HG03439 (cell line): ENCODE measurements around the gene ACER3.
"Not testable (repeated sequence)": the region's sequence is repeated elsewhere in the genome, so short reads cannot be mapped to it uniquely, and the experiment has no call there.

Experiments
- ATAC-seq: cut with Tn5 transposase; IDR thresholded peaks from one replicate; pipeline ENCODE4 v1.9.1; 2021; ENCODE audit warnings: mild to moderate bottlenecking, moderate library complexity; ENCODE audit not compliant: unreplicated experiment

ACER3 gene

GRCh38 chr11:76835928-76836612 lies 24.6 kb upstream of the ACER3 start:
- ATAC-seq = no peak

DNA sequence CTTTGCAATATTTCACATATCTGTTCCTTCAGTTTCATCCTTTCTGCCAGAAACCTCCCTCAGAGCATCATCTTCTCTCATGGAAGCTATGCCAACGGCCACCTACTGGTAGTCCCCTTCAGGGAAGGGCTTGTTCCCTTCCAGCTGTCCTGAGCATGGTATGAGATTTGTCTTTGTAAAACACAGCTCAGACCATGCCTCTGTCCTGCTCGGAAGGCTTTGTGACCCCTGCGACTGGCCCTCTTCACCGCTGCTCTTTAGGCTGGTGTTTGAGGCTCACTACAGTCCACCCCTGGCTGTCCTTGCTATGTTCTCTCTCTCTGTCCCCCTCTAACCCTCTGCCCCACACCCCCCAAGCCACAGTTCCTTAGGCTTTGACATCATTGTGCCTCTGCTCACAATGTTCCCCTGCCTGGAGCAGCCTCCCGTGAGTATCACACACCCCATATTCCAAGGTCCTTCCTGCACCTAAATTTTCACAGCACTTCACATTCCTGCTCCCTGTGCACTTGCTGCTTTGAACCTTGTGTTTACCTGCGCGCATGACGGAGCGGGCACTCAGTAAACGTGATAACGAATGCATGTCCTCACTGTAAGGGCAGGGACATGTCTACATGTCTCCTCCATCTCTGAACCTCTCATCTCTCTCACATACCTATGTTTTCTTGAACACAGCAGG lies 24.0 kb upstream of the ACER3 start:
- no peak for ATAC-seq

- no peak for ATAC-seq
These were observed 22.7 kb upstream of the ACER3 start for GRCh38 chr11:76837696-76838677.

- ATAC-seq = no peak
These were observed 22.0 kb upstream of the ACER3 start for GRCh38 chr11:76838678-76839068.

- no peak for ATAC-seq
These were observed 21.4 kb upstream of the ACER3 start for GRCh38 chr11:76839311-76839710.

DNA sequence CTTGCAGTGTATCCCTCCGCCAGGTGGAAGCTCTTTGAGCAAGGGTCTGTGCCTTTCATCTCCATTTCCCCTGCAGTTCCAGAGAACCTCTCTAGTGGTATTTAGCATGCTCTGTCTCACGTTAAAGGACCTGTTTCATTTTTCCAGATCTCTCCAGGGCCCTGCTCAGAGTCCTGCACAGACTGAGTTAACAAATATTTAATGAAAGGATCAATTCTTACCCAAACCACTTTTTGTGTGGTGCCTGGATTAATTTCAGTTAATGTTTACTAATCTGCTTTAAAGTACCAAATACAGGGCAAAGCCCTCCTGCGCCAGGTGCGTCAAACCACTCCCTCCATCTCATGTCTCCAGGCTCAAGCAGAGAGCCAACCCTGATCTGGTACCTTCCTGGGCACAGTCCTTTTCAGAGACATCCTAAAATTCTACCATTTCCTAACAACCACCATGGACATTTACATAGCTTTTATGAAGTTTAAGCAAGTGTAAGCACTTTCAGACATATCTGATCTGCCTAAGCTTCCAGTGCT lies 18.7 kb upstream of the ACER3 start:
- no peak for ATAC-seq

DNA sequence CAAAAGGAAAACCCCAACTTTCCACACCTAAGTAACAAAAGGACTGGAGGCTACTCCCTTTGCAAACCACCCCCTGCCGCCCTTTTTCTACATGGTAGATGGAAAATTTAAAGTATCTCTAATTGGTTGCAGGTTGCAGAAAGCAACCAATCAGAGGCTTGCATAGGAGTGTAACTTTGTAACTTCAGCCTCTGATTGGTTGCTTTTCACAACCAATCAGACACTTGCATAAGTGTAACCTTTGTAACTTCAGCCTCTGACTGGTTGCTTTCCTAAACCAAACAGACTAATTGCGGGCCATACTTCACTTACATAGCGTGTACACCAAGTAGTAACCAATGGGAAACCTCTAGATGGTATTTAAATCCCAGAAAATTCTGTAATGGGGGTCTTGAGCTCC lies 16.8 kb upstream of the ACER3 start:
- ATAC-seq = no peak

DNA sequence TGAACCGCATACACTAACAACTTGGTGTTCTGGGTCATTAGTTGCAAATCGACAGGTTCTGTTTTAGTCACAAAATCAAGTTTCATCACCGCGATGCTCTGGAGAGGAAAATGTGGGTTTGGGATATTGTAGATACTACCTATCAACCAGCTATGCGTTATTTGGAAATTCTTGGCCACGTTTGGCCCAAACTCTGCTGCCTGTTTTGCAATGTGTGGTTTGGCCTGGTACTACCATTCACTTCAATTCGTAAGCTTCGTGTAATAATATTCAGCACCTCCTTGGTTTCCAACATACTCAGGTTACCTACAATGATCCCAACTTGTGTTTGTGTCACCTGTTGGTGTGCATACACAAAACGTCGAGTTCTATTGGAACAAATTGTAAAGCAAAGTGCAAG lies 16.2 kb upstream of the ACER3 start:
- ATAC-seq = no peak

GRCh38 chr11:76845069-76845468 lies 15.6 kb upstream of the ACER3 start:
- no peak for ATAC-seq

DNA sequence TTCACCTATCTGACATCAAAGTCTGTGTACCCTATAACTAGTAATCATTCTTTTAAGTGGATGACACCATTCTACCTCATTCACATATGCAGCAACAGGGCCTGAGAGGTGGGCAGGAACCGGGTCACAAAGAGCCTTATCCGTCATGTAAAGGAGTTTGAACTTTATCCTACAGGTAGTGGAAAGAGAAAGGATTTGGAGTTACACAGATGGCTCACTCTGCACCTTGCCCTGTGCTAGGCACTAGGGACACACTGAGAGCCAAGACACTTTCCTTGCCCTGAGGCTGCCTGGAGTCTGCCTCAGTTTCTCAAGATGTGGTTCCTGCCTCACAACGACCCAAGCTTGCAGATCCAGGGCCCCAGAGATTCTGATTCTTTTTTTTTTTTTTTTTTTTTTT lies 14.3 kb upstream of the ACER3 start:
- ATAC-seq = no peak

DNA sequence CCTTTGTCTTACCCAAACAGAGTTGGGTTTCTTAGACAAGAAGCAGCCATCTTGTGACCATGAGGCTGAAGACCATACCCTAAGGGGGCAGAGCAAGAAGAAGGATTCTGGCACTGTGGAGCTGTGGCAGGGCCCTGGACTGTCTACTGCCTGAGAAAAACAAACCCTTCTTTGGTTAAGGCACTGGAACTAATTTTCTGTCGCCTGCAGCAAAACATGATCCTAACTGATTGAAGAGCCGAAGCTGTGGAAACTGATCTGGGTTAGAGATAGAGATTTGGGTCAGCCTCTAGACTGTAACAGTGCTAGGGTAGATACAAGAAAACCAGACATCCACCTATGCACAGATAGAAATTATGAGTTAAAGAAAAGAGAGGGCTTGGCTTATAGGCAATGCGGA lies 11.3 kb upstream of the ACER3 start:
- no peak for ATAC-seq

DNA sequence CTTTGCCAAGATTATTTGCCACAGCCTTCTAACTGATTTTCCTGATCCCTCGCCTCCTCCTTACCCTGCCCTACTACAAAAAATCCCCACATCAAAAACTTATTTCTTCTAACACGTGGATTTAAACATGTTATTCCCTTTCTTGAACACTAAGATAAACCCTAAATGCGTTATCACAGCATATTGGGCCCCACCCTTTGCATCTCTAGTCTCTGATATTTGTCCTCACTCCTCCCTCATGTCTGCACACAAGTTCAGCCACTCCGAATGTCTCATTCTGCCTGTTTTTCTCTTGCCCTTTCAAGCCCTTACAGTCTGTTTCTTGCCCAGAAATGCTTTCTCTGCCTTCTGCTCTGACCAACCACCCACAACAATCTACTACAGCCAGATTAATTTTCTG lies 10.6 kb upstream of the ACER3 start:
- ATAC-seq = no peak

DNA sequence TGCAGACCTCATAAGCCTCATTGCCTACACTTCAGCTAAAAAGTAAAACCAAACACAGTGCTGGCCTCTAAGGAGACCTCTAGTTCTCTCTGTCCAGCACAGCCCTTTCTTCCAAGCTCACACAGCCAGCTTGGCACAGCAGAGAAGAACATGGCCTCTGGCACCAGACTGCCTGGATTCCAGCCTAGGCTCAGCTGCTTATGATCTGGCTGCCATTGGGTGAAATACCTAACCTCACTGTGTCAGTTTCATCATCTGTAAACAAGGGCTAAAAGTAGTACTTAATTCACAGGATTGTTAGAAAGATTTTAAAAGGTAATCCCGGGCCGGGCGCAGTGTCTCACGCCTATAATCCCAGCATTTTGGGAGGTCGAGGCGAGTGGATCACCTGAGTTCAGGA lies 9.9 kb upstream of the ACER3 start:
- no peak for ATAC-seq

DNA sequence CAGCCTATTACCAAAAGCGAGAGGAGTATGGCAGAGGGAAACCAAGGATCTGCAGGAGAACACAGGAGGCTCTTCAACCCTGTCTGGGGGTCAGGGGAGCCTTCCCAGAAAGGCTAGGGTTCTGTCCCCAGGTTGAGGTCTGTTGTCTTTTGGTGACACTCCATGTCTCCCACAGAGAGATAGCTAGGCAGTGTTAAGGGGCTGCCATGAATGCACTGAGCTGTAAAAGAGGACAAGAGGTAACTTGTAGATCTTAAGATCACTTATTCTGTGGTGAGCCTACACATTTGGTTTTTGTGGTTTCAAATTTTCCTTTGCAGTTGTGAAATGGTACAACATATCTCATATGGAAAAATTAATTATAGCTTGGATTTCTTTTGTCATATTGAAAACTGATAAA lies 6.0 kb upstream of the ACER3 start:
- ATAC-seq = no peak

DNA sequence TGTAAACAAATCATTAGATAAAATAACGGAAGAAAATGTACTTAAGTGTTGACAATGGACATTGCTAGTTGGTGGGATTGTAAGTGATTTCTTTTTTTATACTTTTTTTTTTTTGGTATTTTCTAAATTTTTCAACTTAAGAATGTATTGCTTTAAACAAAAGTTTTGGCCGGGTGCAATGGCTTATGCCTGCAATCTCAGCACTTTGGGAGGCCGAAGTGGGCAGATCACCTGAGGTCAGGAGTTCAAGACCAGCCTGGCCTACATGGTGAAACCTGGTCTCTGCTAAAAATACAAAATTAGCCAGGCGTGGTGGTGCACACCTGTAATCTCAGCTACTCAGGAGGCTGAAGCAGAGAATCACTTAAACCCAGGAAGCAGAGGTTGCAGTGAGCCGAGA lies 5.0 kb upstream of the ACER3 start:
- not testable (repeated sequence) for ATAC-seq

DNA sequence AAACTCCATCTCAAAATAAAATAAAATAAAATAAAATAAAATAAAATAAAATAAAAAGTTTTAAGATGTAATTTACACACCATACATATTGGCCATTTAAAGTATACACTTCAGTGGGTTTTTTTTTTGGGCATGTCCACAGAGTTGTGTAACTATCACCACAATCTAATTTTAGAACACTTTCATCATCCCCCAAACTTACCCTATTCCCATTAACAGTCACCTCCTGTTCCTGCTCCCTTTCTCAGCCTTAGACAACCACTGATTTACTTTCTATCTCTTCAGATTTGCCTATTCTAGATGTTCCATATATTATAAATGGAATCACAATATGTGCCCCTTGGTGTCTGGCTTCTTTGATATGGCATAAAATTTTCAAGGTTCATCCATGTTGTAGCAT lies 4.6 kb upstream of the ACER3 start:
- ATAC-seq = no peak

- no peak for ATAC-seq
These were observed 4.1 kb upstream of the ACER3 start for GRCh38 chr11:76856571-76856970.

GRCh38 chr11:76857781-76858410 lies 2.8 kb upstream of the ACER3 start:
- no peak for ATAC-seq

DNA sequence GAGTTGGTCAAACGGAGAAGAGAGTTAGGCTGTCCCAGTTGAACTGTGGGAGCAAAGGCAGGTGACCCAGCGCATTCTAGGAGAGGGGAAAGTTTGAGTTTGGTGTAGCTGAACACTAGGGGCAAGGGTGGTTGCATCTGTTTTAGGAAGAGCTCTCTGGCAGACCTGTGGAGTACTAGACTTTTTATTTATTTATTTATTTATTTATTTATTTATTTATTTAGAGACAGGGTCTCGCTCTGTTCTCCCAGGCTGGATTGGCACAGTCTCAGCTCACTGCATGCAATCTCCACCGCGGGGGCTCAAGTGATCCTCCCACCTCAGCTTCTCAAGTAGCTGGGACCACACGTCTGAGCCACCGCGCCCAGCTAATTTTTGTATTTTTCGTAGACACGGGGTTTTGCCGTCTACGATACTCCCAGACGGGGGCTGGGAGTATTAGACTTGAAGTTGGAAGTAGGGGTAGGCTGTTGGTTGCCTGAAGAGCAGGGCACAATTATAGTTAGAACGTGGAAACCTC lies 950 bp upstream of the ACER3 start:
- ATAC-seq = no peak

- ATAC-seq = no peak
These were observed 804 bp downstream of the ACER3 start for GRCh38 chr11:76861490-76861953.

GRCh38 chr11:76862794-76863193 lies 2.1 kb downstream of the ACER3 start:
- ATAC-seq = not testable (repeated sequence)
